OCI-LY1 (cell line): ENCODE results near the gene IGFBP7.

Experiments
- CTCF ChIP-seq: fragments of 200-600 bp; sonication (generic), shearing (Covaris generic); IDR thresholded peaks from 2 replicates; pipeline ENCODE4 v1.5.1; 2017; ENCODE audit warnings: mild to moderate bottlenecking, antibody characterized with exemption, low read length, moderate library complexity, mixed read lengths
- EZH2 ChIP-seq: fragments of 200-600 bp; sonication (generic), shearing (Covaris generic); IDR thresholded peaks from 2 replicates; pipeline ENCODE4 v1.8.0; 2017; ENCODE audit warnings: borderline replicate concordance, mixed run types, mild to moderate bottlenecking, antibody characterized with exemption, low read length, moderate library complexity, mixed read lengths

- TF ChIP-seq EZH2 (no peak), CTCF (no peak)
Observed at GRCh38 chr4:57148177-57148576, 38.0 kb upstream of the IGFBP7 start.
